Prostate gland (tissue), 2 donors: ENCODE measurements around the gene KRTAP5-11.
"Not testable (repeated sequence)": the region's sequence is repeated elsewhere in the genome, so short reads cannot be mapped to it uniquely, and the experiment has no call there.

Experiments
- CTCF ChIP-seq, 4 experiments: fragments of 200-600 bp in 2 of 4; fragments of 450-650 bp in 2 of 4; sonication (generic) in 2 of 4; IDR thresholded peaks; 1 replicate in 3 of 4; 2 replicates in 1 of 4; pipeline ENCODE4 v1.5.1; 2016 to 2019; ENCODE audit warnings: antibody characterized with exemption in 4 of 4, mild to moderate bottlenecking in 2 of 4, moderate library complexity in 2 of 4
- POLR2A ChIP-seq: fragments of 450-650 bp; IDR thresholded peaks from one replicate; pipeline ENCODE4 v1.6.1; 2016; ENCODE audit warnings: antibody characterized with exemption, mild to moderate bottlenecking
- POLR2AphosphoS5 ChIP-seq: sonication (generic); formaldehyde crosslinking; IDR thresholded peaks from one replicate; pipeline ENCODE4 v1.6.1; 2017; ENCODE audit warnings: antibody characterized with exemption

GRCh38 chr11:71623226-71623625, 40.6 kb upstream of the KRTAP5-11 start:
- not testable (repeated sequence) for TF ChIP-seq POLR2A; POLR2AphosphoS5; CTCF (IDR thresholded peaks at IDR 0.05)
